ENCODE data around the gene SNX25. TPM values are rescaled to one million over a fixed set of nuclear protein-coding genes. Genes with fewer than 3 reads are reported as not detected.

SNX25 gene
- polyA plus RNA-seq, 1 of the 3 experiments (the other 2 are of a cell fraction), result 8.5 TPM

GRCh38 chr4:185211641-185212040 is 2.2 kb downstream of the SNX25 start:
- Histone ChIP-seq H3K79me2 (ENCODE audit: insufficient read depth) (peaks cover 68% of the 10 kb centered on the region), H3K9me3 (no peaks in the 10 kb centered on the region), H3K36me3 (replicated peaks in 1 of 2; ENCODE audit: control insufficient read depth in 1 of 2, insufficient read depth in 2 of 2, low read length in 1 of 2) (no peaks in the 10 kb centered on the region), H2AFZ (ENCODE audit: low read depth) (no peak overlapping the region), H3K27ac (ENCODE audit: low read depth in 2 of 2, low read length in 1 of 2) (peak overlapping the region in 1 of 2 experiments; percentile 71; a peak in 1 of 4 replicates), H3K27me3 (ENCODE audit: insufficient read depth) (no peaks in the 10 kb centered on the region), H4K20me1 (ENCODE audit: insufficient read depth) (peaks cover 27% of the 10 kb centered on the region), H3K9me2 (no peaks in the 10 kb centered on the region), H3K9ac (peak overlapping the region; percentile 76), H3F3A (replicated peaks; ENCODE audit: insufficient read depth) (no peaks in the 10 kb centered on the region), H3K4me2 (peak overlapping the region; percentile 77), H3K4me3 (ENCODE audit: low read depth in 2 of 2, low read length in 1 of 2) (peak overlapping the region; percentile 78 to 85; a peak in 3 of 4 replicates), H3K4me1 (ENCODE audit: control insufficient read depth in 1 of 2, insufficient read depth in 2 of 2, low read depth in 1 of 2, low read length in 1 of 2) (peaks cover 8 to 14% of the 10 kb centered on the region in 2 experiments; a peak in 3 of 4 replicates)
- 72% methylated on average over 2 of the region's 2 CpGs for WGBS (ENCODE audit: low lambda C conversion rate)
- no peak for DNase-seq
- TF ChIP-seq REST (IDR thresholded peaks at IDR 0.05; ENCODE audit: low read depth, low read length), result no peak
- TF ChIP-seq PBX3 (IDR thresholded peaks at IDR 0.05), result no peak
- TF ChIP-seq SMC3 (IDR thresholded peaks at IDR 0.05; ENCODE audit: low read depth, low read length), result no peak
- TF ChIP-seq NRF1 (IDR thresholded peaks at IDR 0.05; ENCODE audit: low read depth, low read length), result no peak
- no peak for TF ChIP-seq RFX5 (IDR thresholded peaks at IDR 0.05; ENCODE audit: low read length)
- TF ChIP-seq MXI1 (IDR thresholded peaks at IDR 0.05; ENCODE audit: low read depth, low read length), result no peak
- no peak for TF ChIP-seq CHD2 (IDR thresholded peaks at IDR 0.05; ENCODE audit: low read length, partially characterized antibody)
- no peak for TF ChIP-seq FOXJ3 (CRISPR knock-in tag; IDR thresholded peaks at IDR 0.05)
- no peak for TF ChIP-seq ZBTB33 (IDR thresholded peaks at IDR 0.05; ENCODE audit: borderline replicate concordance, low read depth)
- CTCF ChIA-PET, result interaction anchor here (0.9 to 3.1 kb wide), 2 partner anchors 9 to 14 kb away, joined by 3 to 7 read pairs; no protein-coding TSS in a partner anchor
- POLR2A ChIA-PET, result no interaction called here

GRCh38 chr4:185212581-185212980 is 3.2 kb downstream of the SNX25 start:
- Histone ChIP-seq H3K9me2 (no peaks in the 10 kb centered on the region), H3K27me3 (ENCODE audit: insufficient read depth) (no peaks in the 10 kb centered on the region), H3K4me1 (ENCODE audit: control insufficient read depth in 1 of 2, insufficient read depth in 2 of 2, low read depth in 1 of 2, low read length in 1 of 2) (peaks cover 8 to 16% of the 10 kb centered on the region in 2 experiments; a peak in 3 of 4 replicates), H3K4me3 (ENCODE audit: low read depth in 2 of 2, low read length in 1 of 2) (no peak overlapping the region), H3K9ac (no peak overlapping the region), H3K36me3 (replicated peaks in 1 of 2; ENCODE audit: control insufficient read depth in 1 of 2, insufficient read depth in 2 of 2, low read length in 1 of 2) (no peaks in the 10 kb centered on the region), H2AFZ (ENCODE audit: low read depth) (no peak overlapping the region), H3K79me2 (ENCODE audit: insufficient read depth) (peaks cover 77% of the 10 kb centered on the region), H3K9me3 (no peaks in the 10 kb centered on the region), H3K4me2 (peak overlapping the region; percentile 77), H3F3A (replicated peaks; ENCODE audit: insufficient read depth) (no peaks in the 10 kb centered on the region), H4K20me1 (ENCODE audit: insufficient read depth) (peaks cover 27% of the 10 kb centered on the region), H3K27ac (ENCODE audit: low read depth in 2 of 2, low read length in 1 of 2) (no peak overlapping the region)
- ChIA-PET CTCF (interaction anchor here (0.9 to 3.1 kb wide), 2 partner anchors 8 to 13 kb away, joined by 3 to 7 read pairs; no protein-coding TSS in a partner anchor), POLR2A (no interaction called here)
- no peak for DNase-seq
- WGBS (ENCODE audit: low lambda C conversion rate), result 97% methylated on average over 4 of the region's 4 CpGs
- TF ChIP-seq GATA2 (CRISPR knock-in tag; IDR thresholded peaks at IDR 0.05) (no peak), JUND (IDR thresholded peaks at IDR 0.05) (no peak), USF1 (IDR thresholded peaks at IDR 0.05; ENCODE audit: borderline replicate concordance, low read depth) (no peak), FOSL2 (IDR thresholded peaks at IDR 0.05; ENCODE audit: borderline replicate concordance, low read depth) (no peak), ELF1 (IDR thresholded peaks at IDR 0.05) (no peak), TAF1 (IDR thresholded peaks at IDR 0.05; ENCODE audit: borderline replicate concordance, low read depth, low read length) (no peak), RXRA (IDR thresholded peaks at IDR 0.05; ENCODE audit: borderline replicate concordance, low read depth) (no peak), EP300 (IDR thresholded peaks at IDR 0.05; ENCODE audit: borderline replicate concordance in 1 of 2, low read depth in 1 of 2, low read length in 1 of 2) (no peak), YY1 (IDR thresholded peaks at IDR 0.05; ENCODE audit: low read depth) (no peak), CTCF (IDR thresholded peaks at IDR 0.05) (no peak), POLR2AphosphoS5 (IDR thresholded peaks at IDR 0.05; ENCODE audit: low read depth, low read length) (no peak)
